Trophoblast cell (in vitro differentiated cells and primary cell): ENCODE results near the gene PAXX.

Experiments
- DNase-seq, 2 donors: peaks; one replicate each; pipeline ENCODE4 v3.0.0-alpha.2; 2016
- H2AFZ ChIP-seq: 2 replicates; pipeline ENCODE4 v1.6.1; 2013; ENCODE audit warnings: low read length, moderate library complexity, mild to moderate bottlenecking; ENCODE audit not compliant: insufficient read depth, poor library complexity
- H2AK5ac ChIP-seq: 2 replicates; pipeline ENCODE4 v1.6.1; 2013; ENCODE audit warnings: mild to moderate bottlenecking, low read length
- H2BK120ac ChIP-seq: 2 replicates; pipeline ENCODE4 v1.6.1; 2013; ENCODE audit warnings: low read length, mild to moderate bottlenecking, moderate library complexity; ENCODE audit not compliant: insufficient read depth, poor library complexity
- H2BK12ac ChIP-seq: 2 replicates; pipeline ENCODE4 v1.6.1; 2013; ENCODE audit warnings: mild to moderate bottlenecking, low read length, moderate library complexity
- H2BK5ac ChIP-seq: 2 replicates; pipeline ENCODE4 v1.6.1; 2013; ENCODE audit warnings: low read length, low read depth, moderate library complexity, mild to moderate bottlenecking; ENCODE audit not compliant: poor library complexity
- H3K14ac ChIP-seq: 2 replicates; pipeline ENCODE4 v1.6.1; 2013; ENCODE audit warnings: mild to moderate bottlenecking, low read length
- H3K18ac ChIP-seq: 2 replicates; pipeline ENCODE4 v1.6.1; 2013; ENCODE audit warnings: mild to moderate bottlenecking, low read length
- H3K23ac ChIP-seq: 2 replicates; pipeline ENCODE4 v1.6.1; 2013; ENCODE audit warnings: low read length
- H3K27ac ChIP-seq: 2 replicates; pipeline ENCODE4 v1.5.1; 2013; ENCODE audit warnings: low read depth, mild to moderate bottlenecking, inconsistent platforms, low read length, moderate library complexity
- H3K27me3 ChIP-seq: 2 replicates; pipeline ENCODE4 v1.6.1; 2013; ENCODE audit warnings: inconsistent platforms, mild to moderate bottlenecking, low read length, moderate library complexity; ENCODE audit not compliant: insufficient read depth
- H3K36me3 ChIP-seq, 2 experiments: 1 replicate in 1 of 2; 2 replicates in 1 of 2; pipeline ENCODE4 v1.6.1; 2013; ENCODE audit warnings: low read length in 2 of 2, mild to moderate bottlenecking in 2 of 2, moderate library complexity in 1 of 2; ENCODE audit not compliant: insufficient read depth in 2 of 2, control insufficient read depth in 1 of 2
- H3K4ac ChIP-seq: 2 replicates; pipeline ENCODE4 v1.6.1; 2013; ENCODE audit warnings: low read depth, mild to moderate bottlenecking, low read length, moderate library complexity
- H3K4me1 ChIP-seq, 2 experiments: 1 replicate in 1 of 2; 2 replicates in 1 of 2; pipeline ENCODE4 v1.6.1; 2013; ENCODE audit warnings: low read length in 2 of 2, mild to moderate bottlenecking in 2 of 2, moderate library complexity in 1 of 2; ENCODE audit not compliant: insufficient read depth in 2 of 2, control insufficient read depth in 1 of 2
- H3K4me2 ChIP-seq: 2 replicates; pipeline ENCODE4 v1.6.1; 2013; ENCODE audit warnings: inconsistent platforms, mild to moderate bottlenecking, low read length, moderate library complexity
- H3K4me3 ChIP-seq: 2 replicates; pipeline ENCODE4 v1.5.1; 2013; ENCODE audit warnings: mild to moderate bottlenecking, low read depth, low read length, inconsistent platforms
- H3K79me1 ChIP-seq: one replicate; pipeline ENCODE4 v1.6.1; 2013; ENCODE audit warnings: low read length
- H3K79me2 ChIP-seq: 2 replicates; pipeline ENCODE4 v1.6.1; 2013; ENCODE audit warnings: low read length, mild to moderate bottlenecking; ENCODE audit not compliant: control insufficient read depth, insufficient read depth, poor library complexity
- H3K9ac ChIP-seq: 2 replicates; pipeline ENCODE4 v1.6.1; 2013; ENCODE audit warnings: mild to moderate bottlenecking, low read length
- H3K9me3 ChIP-seq: 2 replicates; pipeline ENCODE4 v1.6.1; 2013; ENCODE audit warnings: low read depth, mild to moderate bottlenecking, control low read depth, inconsistent platforms, low read length; ENCODE audit not compliant: insufficient read depth
- H4K12ac ChIP-seq: 2 replicates; pipeline ENCODE4 v1.6.1; 2013; ENCODE audit warnings: low read depth, mild to moderate bottlenecking, low read length, moderate library complexity
- H4K8ac ChIP-seq: 2 replicates; pipeline ENCODE4 v1.6.1; 2013; ENCODE audit warnings: low read depth, mild to moderate bottlenecking, low read length, moderate library complexity
- H4K91ac ChIP-seq: one replicate; pipeline ENCODE4 v1.6.1; 2013; ENCODE audit warnings: low read depth, mild to moderate bottlenecking, low read length, moderate library complexity
- WGBS: extraction: QIAGEN DNeasy Blood & Tissue Kit; methylation state at CpG from one replicate; pipeline ENCODE4 v1.1.7; 2013; ENCODE audit warnings: missing lambda C conversion rate; ENCODE audit not compliant: insufficient read length, insufficient coverage; ENCODE audit errors: extremely low coverage; 5-methylcytosine and 5-hydroxymethylcytosine counted together

PAXX gene

GRCh38 chr9:137027369-137028262 lies 35.4 kb downstream of the PAXX start, which contains the start of gene ABCA2:
Gene ABCA2 (minus strand): TSS chr9:137028237. CDS start chr9:137028140, 97 bp downstream.
- H2AFZ ChIP-seq: peak within 1 kb of the TSS; percentile 40
- WGBS: no CpG with 5 or more reads among the region's 95 CpGs
- H3K36me3 ChIP-seq: no peaks in the 10 kb centered on the region
- peaks cover 6 to 8% of the 10 kb centered on the region in 2 experiments for H3K4me1 ChIP-seq
- H3K9me3 ChIP-seq: peaks cover 5% of the 10 kb centered on the region
- peak within 1 kb of the TSS; percentile 5 for H3K9ac ChIP-seq
- DNase-seq: peak in 1 of 2 donors; percentile 37
- no peak within 1 kb of the TSS for H2AK5ac ChIP-seq
- no peaks in the 10 kb centered on the region for H3K79me2 ChIP-seq
- peak within 1 kb of the TSS; percentile 79 for H3K4me2 ChIP-seq
- no peaks in the 10 kb centered on the region for H3K79me1 ChIP-seq
- peak within 1 kb of the TSS; percentile 15 for H3K18ac ChIP-seq
- H3K4ac ChIP-seq: no peak within 1 kb of the TSS
- no peak within 1 kb of the TSS for H2BK5ac ChIP-seq
- H2BK12ac ChIP-seq: no peak within 1 kb of the TSS
- H4K8ac ChIP-seq: peak within 1 kb of the TSS; percentile 31
- peak within 1 kb of the TSS; percentile 41 for H3K14ac ChIP-seq
- H3K27me3 ChIP-seq: peaks cover 9% of the 10 kb centered on the region
- peak within 1 kb of the TSS; percentile 12 for H4K12ac ChIP-seq
- no peak within 1 kb of the TSS for H3K27ac ChIP-seq
- no peak within 1 kb of the TSS for H4K91ac ChIP-seq
- peak within 1 kb of the TSS; percentile 62 for H3K4me3 ChIP-seq
- no peak within 1 kb of the TSS for H3K23ac ChIP-seq
- peak within 1 kb of the TSS; percentile 22 for H2BK120ac ChIP-seq

GRCh38 chr9:137028263-137029057 lies 36.2 kb downstream of the PAXX start:
- H3K18ac ChIP-seq: no peak overlapping the region
- H3K23ac ChIP-seq: no peak overlapping the region
- H3K4ac ChIP-seq: no peak overlapping the region
- peaks cover 9% of the 10 kb centered on the region for H3K27me3 ChIP-seq
- H3K4me3 ChIP-seq: no peak overlapping the region
- H2BK5ac ChIP-seq: no peak overlapping the region
- DNase-seq: peak; percentile 19 to 70
- no peaks in the 10 kb centered on the region for H3K36me3 ChIP-seq
- peaks cover 6 to 8% of the 10 kb centered on the region in 2 experiments for H3K4me1 ChIP-seq
- peaks cover 5% of the 10 kb centered on the region for H3K9me3 ChIP-seq
- peak overlapping the region; percentile 5 for H3K9ac ChIP-seq
- H2BK12ac ChIP-seq: no peak overlapping the region
- H3K4me2 ChIP-seq: peak overlapping the region; percentile 79
- no peak overlapping the region for H4K12ac ChIP-seq
- peak overlapping the region; percentile 41 for H3K14ac ChIP-seq
- H4K91ac ChIP-seq: no peak overlapping the region
- no CpG with 5 or more reads among the region's 98 CpGs for whole genome bisulfite sequencing
- H2AK5ac ChIP-seq: no peak overlapping the region
- H3K79me2 ChIP-seq: no peaks in the 10 kb centered on the region
- no peaks in the 10 kb centered on the region for H3K79me1 ChIP-seq
- peak overlapping the region; percentile 22 for H2BK120ac ChIP-seq
- H4K8ac ChIP-seq: peak overlapping the region; percentile 31
- H3K27ac ChIP-seq: no peak overlapping the region
- peak overlapping the region; percentile 40 for H2AFZ ChIP-seq

- H3K4ac ChIP-seq: no peak overlapping the region
- H3K36me3 ChIP-seq: no peaks in the 10 kb centered on the region
- H3K4me2 ChIP-seq: peak overlapping the region; percentile 79
- no peaks in the 10 kb centered on the region for H3K79me2 ChIP-seq
- no peak overlapping the region for H3K9ac ChIP-seq
- peak; percentile 50 to 77 for DNase-seq
- no peak overlapping the region for H2AFZ ChIP-seq
- no peak overlapping the region for H3K23ac ChIP-seq
- no peak overlapping the region for H2AK5ac ChIP-seq
- peaks cover 3% of the 10 kb centered on the region for H3K9me3 ChIP-seq
- H3K27ac ChIP-seq: no peak overlapping the region
- H3K79me1 ChIP-seq: no peaks in the 10 kb centered on the region
- no peak overlapping the region for H2BK12ac ChIP-seq
- no peak overlapping the region for H3K4me3 ChIP-seq
- no peak overlapping the region for H4K91ac ChIP-seq
- no peak overlapping the region for H3K18ac ChIP-seq
- peaks cover 6 to 8% of the 10 kb centered on the region in 2 experiments for H3K4me1 ChIP-seq
- no peak overlapping the region for H3K14ac ChIP-seq
- WGBS: no CpG with 5 or more reads among the region's 19 CpGs
- no peak overlapping the region for H4K8ac ChIP-seq
- peaks cover 9% of the 10 kb centered on the region for H3K27me3 ChIP-seq
- H2BK5ac ChIP-seq: no peak overlapping the region
- H2BK120ac ChIP-seq: no peak overlapping the region
- no peak overlapping the region for H4K12ac ChIP-seq
Measured at GRCh38 chr9:137029058-137029936, 37.1 kb downstream of the PAXX start.

GRCh38 chr9:137030006-137030405 lies 37.8 kb downstream of the PAXX start:
- no peak overlapping the region for H4K91ac ChIP-seq
- no peak overlapping the region for H2AK5ac ChIP-seq
- no peak overlapping the region for H4K12ac ChIP-seq
- H3K18ac ChIP-seq: no peak overlapping the region
- no peak overlapping the region for H4K8ac ChIP-seq
- no peaks in the 10 kb centered on the region for H3K79me2 ChIP-seq
- H2BK120ac ChIP-seq: no peak overlapping the region
- peaks cover 3% of the 10 kb centered on the region for H3K9me3 ChIP-seq
- no peak overlapping the region for H3K4me2 ChIP-seq
- no peak overlapping the region for H3K4me3 ChIP-seq
- peaks cover 9% of the 10 kb centered on the region for H3K27me3 ChIP-seq
- H2BK12ac ChIP-seq: no peak overlapping the region
- H3K36me3 ChIP-seq: no peaks in the 10 kb centered on the region
- no peak overlapping the region for H3K27ac ChIP-seq
- no CpG with 5 or more reads among the region's 15 CpGs for WGBS
- no peaks in the 10 kb centered on the region for H3K79me1 ChIP-seq
- H3K23ac ChIP-seq: no peak overlapping the region
- DNase-seq: no peak
- H2AFZ ChIP-seq: no peak overlapping the region
- no peak overlapping the region for H3K9ac ChIP-seq
- H3K4ac ChIP-seq: no peak overlapping the region
- H2BK5ac ChIP-seq: no peak overlapping the region
- no peak overlapping the region for H3K14ac ChIP-seq
- peaks cover 6 to 8% of the 10 kb centered on the region in 2 experiments for H3K4me1 ChIP-seq
